ENCODE results near the gene USP40. TPM values are rescaled to one million over a fixed set of nuclear protein-coding genes. Genes with fewer than 3 reads are reported as not detected.

Gene USP40, protein sequence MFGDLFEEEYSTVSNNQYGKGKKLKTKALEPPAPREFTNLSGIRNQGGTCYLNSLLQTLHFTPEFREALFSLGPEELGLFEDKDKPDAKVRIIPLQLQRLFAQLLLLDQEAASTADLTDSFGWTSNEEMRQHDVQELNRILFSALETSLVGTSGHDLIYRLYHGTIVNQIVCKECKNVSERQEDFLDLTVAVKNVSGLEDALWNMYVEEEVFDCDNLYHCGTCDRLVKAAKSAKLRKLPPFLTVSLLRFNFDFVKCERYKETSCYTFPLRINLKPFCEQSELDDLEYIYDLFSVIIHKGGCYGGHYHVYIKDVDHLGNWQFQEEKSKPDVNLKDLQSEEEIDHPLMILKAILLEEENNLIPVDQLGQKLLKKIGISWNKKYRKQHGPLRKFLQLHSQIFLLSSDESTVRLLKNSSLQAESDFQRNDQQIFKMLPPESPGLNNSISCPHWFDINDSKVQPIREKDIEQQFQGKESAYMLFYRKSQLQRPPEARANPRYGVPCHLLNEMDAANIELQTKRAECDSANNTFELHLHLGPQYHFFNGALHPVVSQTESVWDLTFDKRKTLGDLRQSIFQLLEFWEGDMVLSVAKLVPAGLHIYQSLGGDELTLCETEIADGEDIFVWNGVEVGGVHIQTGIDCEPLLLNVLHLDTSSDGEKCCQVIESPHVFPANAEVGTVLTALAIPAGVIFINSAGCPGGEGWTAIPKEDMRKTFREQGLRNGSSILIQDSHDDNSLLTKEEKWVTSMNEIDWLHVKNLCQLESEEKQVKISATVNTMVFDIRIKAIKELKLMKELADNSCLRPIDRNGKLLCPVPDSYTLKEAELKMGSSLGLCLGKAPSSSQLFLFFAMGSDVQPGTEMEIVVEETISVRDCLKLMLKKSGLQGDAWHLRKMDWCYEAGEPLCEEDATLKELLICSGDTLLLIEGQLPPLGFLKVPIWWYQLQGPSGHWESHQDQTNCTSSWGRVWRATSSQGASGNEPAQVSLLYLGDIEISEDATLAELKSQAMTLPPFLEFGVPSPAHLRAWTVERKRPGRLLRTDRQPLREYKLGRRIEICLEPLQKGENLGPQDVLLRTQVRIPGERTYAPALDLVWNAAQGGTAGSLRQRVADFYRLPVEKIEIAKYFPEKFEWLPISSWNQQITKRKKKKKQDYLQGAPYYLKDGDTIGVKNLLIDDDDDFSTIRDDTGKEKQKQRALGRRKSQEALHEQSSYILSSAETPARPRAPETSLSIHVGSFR
- 15.9 TPM for total RNA-seq

DNA sequence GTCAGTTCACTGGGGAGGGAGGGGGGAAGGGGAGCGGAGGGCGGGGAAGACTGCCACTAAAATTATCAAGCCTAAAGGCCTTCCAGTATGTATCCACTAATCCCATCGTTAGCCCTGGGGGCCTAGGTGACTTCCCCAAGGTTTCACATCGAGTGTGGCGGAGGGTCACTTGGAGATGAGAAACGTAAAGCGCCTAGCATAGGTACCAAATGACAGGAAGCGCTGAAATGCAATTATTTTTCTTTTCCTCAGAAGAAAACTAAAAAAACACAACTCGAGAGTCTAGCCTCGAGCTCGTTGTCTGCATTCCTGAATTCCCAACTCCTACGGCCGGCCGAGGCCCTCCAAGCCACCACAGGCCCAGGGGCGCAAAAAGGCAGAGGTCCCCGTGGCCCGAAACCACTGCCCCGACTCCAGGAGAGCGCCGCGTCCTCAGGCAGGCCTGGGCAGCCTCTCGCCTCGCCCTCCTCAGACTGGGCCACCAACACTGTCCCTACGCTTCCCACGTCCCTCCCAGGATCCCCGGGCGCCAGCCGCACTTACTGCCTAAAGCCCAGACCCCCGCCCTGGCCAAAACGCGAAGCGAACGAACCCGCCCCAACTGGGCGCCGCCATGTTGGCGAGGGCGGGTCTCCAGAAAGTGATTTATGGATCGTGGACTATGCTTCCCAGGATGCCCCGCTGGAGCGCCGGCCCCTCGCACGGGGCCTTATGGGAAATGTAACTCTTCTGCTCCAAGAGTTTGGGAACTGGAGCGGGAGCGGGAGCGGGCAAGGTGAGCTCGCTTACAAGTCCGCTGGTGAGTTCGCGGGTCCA, at the start of gene USP40:
USP40 (minus strand) TSS at position 642 of the 816 bp plus-strand sequence. CDS start 1,228 bp downstream, outside the sequence.

Other genes starting within 250 kb of the USP40 start
- 62.5 TPM for gene DGKD, start 212.3 kb downstream of the USP40 start, total RNA-seq
- gene UGT1A8, start 50.9 kb upstream of the USP40 start, total RNA-seq: not detected
- not detected for gene UGT1A10, start 69.7 kb upstream of the USP40 start, total RNA-seq
- not detected for gene UGT1A9, start 105.1 kb upstream of the USP40 start, total RNA-seq
- not detected for gene UGT1A7, start 115.1 kb upstream of the USP40 start, total RNA-seq
- not detected for gene UGT1A6, start 126.1 kb upstream of the USP40 start, total RNA-seq
- gene UGT1A5, start 146.1 kb upstream of the USP40 start, total RNA-seq: not detected
- gene UGT1A4, start 152.0 kb upstream of the USP40 start, total RNA-seq: not detected
- not detected for gene UGT1A3, start 162.3 kb upstream of the USP40 start, total RNA-seq
- not detected for gene UGT1A1, start 193.5 kb upstream of the USP40 start, total RNA-seq
- under 0.01 TPM for gene MROH2A, start 211.5 kb upstream of the USP40 start, total RNA-seq

Measured in diencephalon (tissue), 1 donor.